SK-N-SH treated with all-trans-retinoic acid at 6 μM for 48 hours (cell line): ENCODE measurements around the gene CABP4.

ENCODE experiments used
- ARNTL ChIP-seq: fragments of 450-650 bp; formaldehyde crosslinking; IDR thresholded peaks from 2 replicates; pipeline ENCODE4 v1.5.0; 2020; ENCODE audit warnings: low read depth, mild to moderate bottlenecking, moderate library complexity, borderline replicate concordance
- BACH2 ChIP-seq: fragments of 250-450 bp; sonication (Bioruptor Pico); IDR thresholded peaks from 2 replicates; pipeline ENCODE4 v1.9.0; 2021; ENCODE audit warnings: mild to moderate bottlenecking, borderline replicate concordance
- TCF4 ChIP-seq: fragments of 250-450 bp; sonication (Bioruptor Pico); IDR thresholded peaks from 2 replicates; pipeline ENCODE4 v1.8.0; 2021; ENCODE audit warnings: mild to moderate bottlenecking, moderate library complexity, borderline replicate concordance
- ZC3H10 ChIP-seq: fragments of 250-450 bp; sonication (Bioruptor Pico); IDR thresholded peaks from 2 replicates; pipeline ENCODE4 v1.5.1; 2021; ENCODE audit warnings: mild to moderate bottlenecking, moderate library complexity
- TF ChIP-seq, protein P1 (sequence below): fragments of 250-450 bp; sonication (Bioruptor Pico); IDR thresholded peaks from 2 replicates; pipeline ENCODE4 v1.8.0; 2020; ENCODE audit warnings: mild to moderate bottlenecking, moderate library complexity, borderline replicate concordance

DNA sequence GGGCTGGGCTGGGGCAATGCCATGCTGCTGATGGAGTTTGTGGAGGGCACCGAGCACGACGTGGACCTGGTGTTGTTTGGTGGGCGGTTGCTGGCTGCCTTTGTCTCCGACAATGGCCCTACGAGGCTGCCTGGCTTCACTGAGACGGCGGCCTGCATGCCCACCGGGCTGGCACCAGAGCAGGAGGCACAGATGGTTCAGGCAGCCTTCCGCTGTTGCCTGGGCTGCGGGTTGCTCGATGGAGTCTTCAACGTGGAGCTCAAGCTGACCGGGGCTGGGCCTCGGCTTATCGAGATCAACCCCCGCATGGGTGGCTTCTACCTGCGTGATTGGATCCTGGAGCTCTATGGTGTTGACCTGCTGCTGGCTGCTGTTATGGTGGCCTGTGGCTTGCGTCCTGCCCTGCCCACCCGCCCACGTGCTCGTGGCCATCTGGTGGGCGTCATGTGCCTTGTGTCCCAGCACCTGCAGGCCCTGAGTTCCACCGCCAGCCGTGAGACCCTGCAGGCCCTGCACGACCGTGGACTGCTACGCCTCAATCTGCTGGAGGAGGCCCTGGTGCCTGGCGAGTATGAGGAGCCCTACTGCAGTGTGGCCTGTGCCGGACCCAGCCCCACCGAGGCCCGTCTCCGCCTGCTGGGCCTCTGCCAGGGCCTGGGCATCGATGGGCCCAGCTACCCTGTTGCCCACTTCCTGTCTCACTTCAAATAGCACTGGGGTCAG is 31.1 kb upstream of the CABP4 start:
- TF ChIP-seq BACH2 (CRISPR knock-in tag) (no peak), ZC3H10 (CRISPR knock-in tag) (no peak), TCF4 (CRISPR knock-in tag) (no peak), ARNTL (CRISPR knock-in tag) (no peak)
- TF ChIP-seq, protein P1, sequence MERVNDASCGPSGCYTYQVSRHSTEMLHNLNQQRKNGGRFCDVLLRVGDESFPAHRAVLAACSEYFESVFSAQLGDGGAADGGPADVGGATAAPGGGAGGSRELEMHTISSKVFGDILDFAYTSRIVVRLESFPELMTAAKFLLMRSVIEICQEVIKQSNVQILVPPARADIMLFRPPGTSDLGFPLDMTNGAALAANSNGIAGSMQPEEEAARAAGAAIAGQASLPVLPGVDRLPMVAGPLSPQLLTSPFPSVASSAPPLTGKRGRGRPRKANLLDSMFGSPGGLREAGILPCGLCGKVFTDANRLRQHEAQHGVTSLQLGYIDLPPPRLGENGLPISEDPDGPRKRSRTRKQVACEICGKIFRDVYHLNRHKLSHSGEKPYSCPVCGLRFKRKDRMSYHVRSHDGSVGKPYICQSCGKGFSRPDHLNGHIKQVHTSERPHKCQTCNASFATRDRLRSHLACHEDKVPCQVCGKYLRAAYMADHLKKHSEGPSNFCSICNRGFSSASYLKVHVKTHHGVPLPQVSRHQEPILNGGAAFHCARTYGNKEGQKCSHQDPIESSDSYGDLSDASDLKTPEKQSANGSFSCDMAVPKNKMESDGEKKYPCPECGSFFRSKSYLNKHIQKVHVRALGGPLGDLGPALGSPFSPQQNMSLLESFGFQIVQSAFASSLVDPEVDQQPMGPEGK = no peak
